ENCODE data around the gene RAB8B. TPM values are rescaled to one million over a fixed set of nuclear protein-coding genes. Genes with fewer than 3 reads are reported as not detected.

Gene RAB8B
- total and polyA plus RNA-seq, 10 of the 15 experiments (the other 5 are each of a cell fraction or from before 2014, with no cell fraction given) = 17.8 to 104 (median 65.1) TPM

- no peaks in the 10 kb centered on the region for H3K27me3 ChIP-seq (replicated peaks in 1 of 2; ENCODE audit: control insufficient read depth in 2 of 2, insufficient read depth in 2 of 2, low read length in 1 of 2)
- in situ Hi-C loops (cut with MboI) = no loop called here
- DNase-seq (ENCODE audit: low read depth, low spot score) (no peak), FAIRE-seq (no peak), ATAC-seq (no peak)
- SMC1A ChIA-PET (ENCODE audit: uncharacterized antibody, unreplicated experiment) = interaction anchor here (0.6 to 3.2 kb wide), 5 partner anchors 11 to 137 kb away, joined by 3 to 21 read pairs (median 4); no protein-coding TSS in a partner anchor
- CTCF ChIA-PET = interaction anchor here (0.9 to 1.9 kb wide), 7 partner anchors 9 to 143 kb away, joined by 3 to 8 read pairs (median 4); partner anchors contain the start of gene RPS27L
- peaks cover 1% of the 10 kb centered on the region; the same call in 2 of the 3 replicates for H3K9me3 ChIP-seq (replicated peaks; ENCODE audit: control insufficient read depth, insufficient read depth, low read length)
- H2AFZ ChIP-seq (ENCODE audit: control insufficient read depth, low read depth, low read length) = no peak overlapping the region
- no peak overlapping the region for H3K27ac ChIP-seq (ENCODE audit: control insufficient read depth, insufficient read depth)
- WGBS (ENCODE audit: insufficient coverage, insufficient replicate concordance, low lambda C conversion rate, missing lambda C conversion rate) = 97% methylated on average over 3 of the region's 3 CpGs
- H3K36me3 ChIP-seq (ENCODE audit: control insufficient read depth in 2 of 2, insufficient read depth in 2 of 2, low read length in 1 of 2) = peaks cover 0 to 8% of the 10 kb centered on the region in 2 experiments; a peak in 2 of 4 replicates
- intact Hi-C loops (cut with micrococcal nuclease; ENCODE audit: unreplicated experiment) = no loop called here
- H3K4me2 ChIP-seq (ENCODE audit: control insufficient read depth, insufficient read depth) = no peak overlapping the region
- H3K9ac ChIP-seq (ENCODE audit: control insufficient read depth, insufficient read depth, low read length) = no peak overlapping the region
- TF ChIP-seq RAD21 (IDR thresholded peaks at IDR 0.05; ENCODE audit: insufficient read depth, low read depth, low read length) (peak; percentile 33; the same call in 1 of the 2 replicates), CTCF (IDR thresholded peaks at IDR 0.05 in 2 of 3, conservative IDR thresholded peaks at IDR 0.05 in 1 of 3; ENCODE audit: control insufficient read depth in 2 of 3, extremely low read depth in 1 of 3, insufficient read depth in 1 of 3, low read depth in 3 of 3, low read length in 3 of 3) (peak in 2 of 3 experiments; percentile 8 to 28; a peak in 2 of 6 replicates), LARP7 (IDR thresholded peaks at IDR 0.05) (no peak)
- H3K4me1 ChIP-seq (ENCODE audit: control insufficient read depth, insufficient read depth, low read length) = no peaks in the 10 kb centered on the region
- no peak overlapping the region for H3K4me3 ChIP-seq
- POLR2A ChIA-PET = interaction anchor here (0.6 kb wide), 2 partner anchors 449 to 1555 kb away, joined by 3 read pairs; no protein-coding TSS in a partner anchor
- no peaks in the 10 kb centered on the region for H4K20me1 ChIP-seq (ENCODE audit: control insufficient read depth, insufficient read depth)
- no peaks in the 10 kb centered on the region for H3K79me2 ChIP-seq (ENCODE audit: control insufficient read depth, insufficient read depth, low read length)
- RAD21 ChIA-PET (ENCODE audit: unreplicated experiment) = interaction anchor here (0.9 to 1.5 kb wide), 3 partner anchors 9 to 141 kb away, joined by 3 to 4 read pairs (median 3); no protein-coding TSS in a partner anchor
- no TSS peak for BruUV-seq (replicated peaks)
These were observed 42.7 kb upstream of the RAB8B start for GRCh38 chr15:63146684-63147083.

- TF ChIP-seq NR2C2 (IDR thresholded peaks at IDR 0.05; ENCODE audit: borderline replicate concordance, control insufficient read depth, insufficient read length, low read depth) = no peak
- no peak for TF ChIP-seq TAF1 (IDR thresholded peaks at IDR 0.05; ENCODE audit: borderline replicate concordance, low read depth, low read length)
- no peak for TF ChIP-seq IRF3 (IDR thresholded peaks at IDR 0.05)
- TF ChIP-seq ZNF274 (IDR thresholded peaks at IDR 0.05; ENCODE audit: insufficient read depth, insufficient read length) = no peak
- TF ChIP-seq TARDBP (IDR thresholded peaks at IDR 0.05; ENCODE audit: borderline replicate concordance) = no peak
- ChIA-PET SMC1A (ENCODE audit: uncharacterized antibody, unreplicated experiment) (interaction anchor here (1.5 kb wide), 1 partner anchor 13 kb away, joined by 5 read pairs; no protein-coding TSS in a partner anchor), POLR2A (interaction anchor here (1.4 kb wide), 1 partner anchor 20 kb away, joined by 3 read pairs; no protein-coding TSS in a partner anchor), CTCF (no interaction called here), RAD21 (ENCODE audit: unreplicated experiment) (interaction anchor here (0.6 kb wide), 1 partner anchor 782 kb away, joined by 3 read pairs; no protein-coding TSS in a partner anchor)
- H3K4me3 ChIP-seq = no peak overlapping the region
- FAIRE-seq (no peak), ATAC-seq (no peak), DNase-seq (ENCODE audit: low read depth, low spot score) (no peak)
- intact Hi-C loops (cut with micrococcal nuclease; ENCODE audit: unreplicated experiment) = loop anchor here (10.0 kb wide), 3 partner anchors 63 to 253 kb away; partner anchors contain the start of gene APH1B
- H3K4me1 ChIP-seq (ENCODE audit: control insufficient read depth, insufficient read depth, low read length) = no peaks in the 10 kb centered on the region
- H3K27me3 ChIP-seq (replicated peaks in 1 of 2; ENCODE audit: control insufficient read depth in 2 of 2, insufficient read depth in 2 of 2, low read length in 1 of 2) = no peaks in the 10 kb centered on the region
- H3K9ac ChIP-seq (ENCODE audit: control insufficient read depth, insufficient read depth, low read length) = no peak overlapping the region
- peaks cover 0 to 24% of the 10 kb centered on the region in 2 experiments; a peak in 1 of 4 replicates for H3K36me3 ChIP-seq (ENCODE audit: control insufficient read depth in 2 of 2, insufficient read depth in 2 of 2, low read length in 1 of 2)
- peaks cover 2% of the 10 kb centered on the region; the same call in 2 of the 3 replicates for H3K9me3 ChIP-seq (replicated peaks; ENCODE audit: control insufficient read depth, insufficient read depth, low read length)
- H3K4me2 ChIP-seq (ENCODE audit: control insufficient read depth, insufficient read depth) = no peak overlapping the region
- 56% methylated on average over 1 of the region's 1 CpG for WGBS (ENCODE audit: insufficient coverage, insufficient replicate concordance, low lambda C conversion rate, missing lambda C conversion rate)
- peaks cover 20% of the 10 kb centered on the region for H3K79me2 ChIP-seq (ENCODE audit: control insufficient read depth, insufficient read depth, low read length)
- H4K20me1 ChIP-seq (ENCODE audit: control insufficient read depth, insufficient read depth) = no peaks in the 10 kb centered on the region
- no peak overlapping the region for H2AFZ ChIP-seq (ENCODE audit: control insufficient read depth, low read depth, low read length)
- BruUV-seq (replicated peaks) = no TSS peak
- H3K27ac ChIP-seq (ENCODE audit: control insufficient read depth, insufficient read depth) = no peak overlapping the region
- in situ Hi-C loops (cut with MboI) = no loop called here
These were observed 37.7 kb upstream of the RAB8B start for GRCh38 chr15:63151665-63152064.

Measured in GM12878 (cell line).